ENCODE measurements around the gene MYH15. TPM values are rescaled to one million over a fixed set of nuclear protein-coding genes. Genes with fewer than 3 reads are reported as not detected.

Gene MYH15
- total RNA-seq, 1 experiment from 2014 or later, result 0.09 TPM

DNA sequence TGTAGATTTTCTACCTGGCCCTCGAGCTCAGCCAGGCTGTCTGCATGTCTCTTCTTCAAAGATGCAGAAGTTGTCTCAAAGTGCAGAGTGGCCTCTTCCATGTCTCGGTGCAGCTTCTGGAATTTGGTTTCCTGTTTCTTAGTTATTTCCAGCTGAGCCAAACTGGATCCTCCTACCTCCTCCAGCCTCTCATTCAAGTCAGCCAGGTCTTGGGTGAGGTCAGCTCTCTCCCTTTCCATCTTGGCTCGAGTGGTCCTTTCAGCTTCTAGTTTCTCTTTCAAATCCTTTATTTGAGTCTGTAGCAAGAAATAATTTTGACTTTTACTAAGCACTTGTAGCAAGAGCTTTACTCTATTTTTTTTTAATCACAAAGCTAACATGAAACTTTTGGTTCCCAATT is 81.8 kb downstream of the MYH15 start:
- Mint-ChIP-seq H3K4me3 (no peak overlapping the region), H3K36me3 (peaks cover 21% of the 10 kb centered on the region), H3K9me3 (peaks cover 23% of the 10 kb centered on the region), H3K27ac (no peak overlapping the region), H3K27me3 (ENCODE audit: low read depth) (peaks cover 4% of the 10 kb centered on the region; the same call in 1 of the 2 replicates), H3K4me1 (no peaks in the 10 kb centered on the region)
- ATAC-seq (no peak), DNase-seq (ENCODE audit: low spot score) (no peak)
- TF ChIP-seq GABPB1 (CRISPR knock-in tag; IDR thresholded peaks at IDR 0.05) (no peak), ZNF263 (CRISPR knock-in tag; IDR thresholded peaks at IDR 0.05; ENCODE audit: low read depth) (no peak)
- TF ChIP-seq, protein P1, sequence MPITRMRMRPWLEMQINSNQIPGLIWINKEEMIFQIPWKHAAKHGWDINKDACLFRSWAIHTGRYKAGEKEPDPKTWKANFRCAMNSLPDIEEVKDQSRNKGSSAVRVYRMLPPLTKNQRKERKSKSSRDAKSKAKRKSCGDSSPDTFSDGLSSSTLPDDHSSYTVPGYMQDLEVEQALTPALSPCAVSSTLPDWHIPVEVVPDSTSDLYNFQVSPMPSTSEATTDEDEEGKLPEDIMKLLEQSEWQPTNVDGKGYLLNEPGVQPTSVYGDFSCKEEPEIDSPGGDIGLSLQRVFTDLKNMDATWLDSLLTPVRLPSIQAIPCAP (CRISPR knock-in tag; IDR thresholded peaks at IDR 0.05), result no peak
- ChIA-PET CTCF (interaction anchor here (1.2 kb wide), 1 partner anchor 13 kb away, joined by 4 read pairs; no protein-coding TSS in a partner anchor), POLR2A (interaction anchor here (0.6 kb wide), 1 partner anchor 76 kb away, joined by 3 read pairs; no protein-coding TSS in a partner anchor)

- Mint-ChIP-seq H3K36me3 (no peaks in the 10 kb centered on the region), H3K27me3 (ENCODE audit: low read depth) (no peaks in the 10 kb centered on the region), H3K9me3 (no peaks in the 10 kb centered on the region), H3K4me3 (no peak overlapping the region), H3K4me1 (no peaks in the 10 kb centered on the region), H3K27ac (no peak overlapping the region)
- ATAC-seq (no peak), DNase-seq (ENCODE audit: low spot score) (no peak)
- POLR2A ChIA-PET, result no interaction called here
- CTCF ChIA-PET, result no interaction called here
- no peak for TF ChIP-seq STAT6 (CRISPR knock-in tag; conservative IDR thresholded peaks at IDR 0.05; ENCODE audit: low read depth)
- TF ChIP-seq, protein P2, sequence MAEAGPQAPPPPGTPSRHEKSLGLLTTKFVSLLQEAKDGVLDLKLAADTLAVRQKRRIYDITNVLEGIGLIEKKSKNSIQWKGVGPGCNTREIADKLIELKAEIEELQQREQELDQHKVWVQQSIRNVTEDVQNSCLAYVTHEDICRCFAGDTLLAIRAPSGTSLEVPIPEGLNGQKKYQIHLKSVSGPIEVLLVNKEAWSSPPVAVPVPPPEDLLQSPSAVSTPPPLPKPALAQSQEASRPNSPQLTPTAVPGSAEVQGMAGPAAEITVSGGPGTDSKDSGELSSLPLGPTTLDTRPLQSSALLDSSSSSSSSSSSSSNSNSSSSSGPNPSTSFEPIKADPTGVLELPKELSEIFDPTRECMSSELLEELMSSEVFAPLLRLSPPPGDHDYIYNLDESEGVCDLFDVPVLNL (CRISPR knock-in tag; IDR thresholded peaks at IDR 0.05; ENCODE audit: borderline replicate concordance, low read depth), result no peak
- no peak for TF ChIP-seq FOXP1 (CRISPR knock-in tag; IDR thresholded peaks at IDR 0.05; ENCODE audit: borderline replicate concordance)
- TF ChIP-seq ZNF512 (CRISPR knock-in tag; IDR thresholded peaks at IDR 0.05; ENCODE audit: borderline replicate concordance), result no peak
- TF ChIP-seq ZNF416 (CRISPR knock-in tag; IDR thresholded peaks at IDR 0.05), result no peak
- TF ChIP-seq ZNF532 (CRISPR knock-in tag; IDR thresholded peaks at IDR 0.05; ENCODE audit: borderline replicate concordance), result no peak
- no peak for TF ChIP-seq ATF2 (CRISPR knock-in tag; IDR thresholded peaks at IDR 0.05; ENCODE audit: borderline replicate concordance, low read depth)
- no peak for TF ChIP-seq AFF4 (CRISPR knock-in tag; IDR thresholded peaks at IDR 0.05; ENCODE audit: borderline replicate concordance)
- no peak for TF ChIP-seq ZNF121 (CRISPR knock-in tag; IDR thresholded peaks at IDR 0.05)
- TF ChIP-seq ESRRA (CRISPR knock-in tag; IDR thresholded peaks at IDR 0.05; ENCODE audit: borderline replicate concordance), result no peak
- TF ChIP-seq ELF4 (CRISPR knock-in tag; IDR thresholded peaks at IDR 0.05; ENCODE audit: low read depth), result no peak
- no peak for TF ChIP-seq MYBL2 (CRISPR knock-in tag; IDR thresholded peaks at IDR 0.05)
Observed at GRCh38 chr3:108420926-108421325, 89.5 kb downstream of the MYH15 start.
